ENCODE measurements around the gene ALK.

The ALK gene

DNA sequence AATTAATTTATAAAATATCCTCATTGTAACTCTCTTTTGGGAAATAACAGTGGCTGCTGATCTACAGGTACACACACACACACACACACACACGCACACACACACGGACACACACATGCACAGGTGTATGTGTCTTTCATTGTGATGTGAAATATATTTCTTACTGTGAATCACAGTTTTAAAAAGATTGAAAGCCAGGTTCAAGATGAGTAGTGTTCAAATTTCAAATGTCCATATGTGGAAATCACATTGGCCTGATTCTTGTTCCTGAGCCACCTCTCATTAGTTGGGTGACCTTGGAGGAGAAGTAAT lies 372.4 kb downstream of the ALK start:
- TF ChIP-seq, protein P1, sequence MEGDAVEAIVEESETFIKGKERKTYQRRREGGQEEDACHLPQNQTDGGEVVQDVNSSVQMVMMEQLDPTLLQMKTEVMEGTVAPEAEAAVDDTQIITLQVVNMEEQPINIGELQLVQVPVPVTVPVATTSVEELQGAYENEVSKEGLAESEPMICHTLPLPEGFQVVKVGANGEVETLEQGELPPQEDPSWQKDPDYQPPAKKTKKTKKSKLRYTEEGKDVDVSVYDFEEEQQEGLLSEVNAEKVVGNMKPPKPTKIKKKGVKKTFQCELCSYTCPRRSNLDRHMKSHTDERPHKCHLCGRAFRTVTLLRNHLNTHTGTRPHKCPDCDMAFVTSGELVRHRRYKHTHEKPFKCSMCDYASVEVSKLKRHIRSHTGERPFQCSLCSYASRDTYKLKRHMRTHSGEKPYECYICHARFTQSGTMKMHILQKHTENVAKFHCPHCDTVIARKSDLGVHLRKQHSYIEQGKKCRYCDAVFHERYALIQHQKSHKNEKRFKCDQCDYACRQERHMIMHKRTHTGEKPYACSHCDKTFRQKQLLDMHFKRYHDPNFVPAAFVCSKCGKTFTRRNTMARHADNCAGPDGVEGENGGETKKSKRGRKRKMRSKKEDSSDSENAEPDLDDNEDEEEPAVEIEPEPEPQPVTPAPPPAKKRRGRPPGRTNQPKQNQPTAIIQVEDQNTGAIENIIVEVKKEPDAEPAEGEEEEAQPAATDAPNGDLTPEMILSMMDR (IDR thresholded peaks at IDR 0.05; ENCODE audit: low read depth, low read length), result no peak
- TF ChIP-seq POLR2A (IDR thresholded peaks at IDR 0.05; ENCODE audit: extremely low read depth, insufficient read length) (no peak), MYC (IDR thresholded peaks at IDR 0.05; ENCODE audit: low read depth, low read length) (no peak)
- TF ChIP-seq, protein P2, sequence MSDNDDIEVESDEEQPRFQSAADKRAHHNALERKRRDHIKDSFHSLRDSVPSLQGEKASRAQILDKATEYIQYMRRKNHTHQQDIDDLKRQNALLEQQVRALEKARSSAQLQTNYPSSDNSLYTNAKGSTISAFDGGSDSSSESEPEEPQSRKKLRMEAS (IDR thresholded peaks at IDR 0.05; ENCODE audit: low read depth, low read length), result no peak
- DNase-seq (ENCODE audit: low read depth), result no peak
- H3K4me3 ChIP-seq (ENCODE audit: low read depth, low read length), result no peak overlapping the region

DNA sequence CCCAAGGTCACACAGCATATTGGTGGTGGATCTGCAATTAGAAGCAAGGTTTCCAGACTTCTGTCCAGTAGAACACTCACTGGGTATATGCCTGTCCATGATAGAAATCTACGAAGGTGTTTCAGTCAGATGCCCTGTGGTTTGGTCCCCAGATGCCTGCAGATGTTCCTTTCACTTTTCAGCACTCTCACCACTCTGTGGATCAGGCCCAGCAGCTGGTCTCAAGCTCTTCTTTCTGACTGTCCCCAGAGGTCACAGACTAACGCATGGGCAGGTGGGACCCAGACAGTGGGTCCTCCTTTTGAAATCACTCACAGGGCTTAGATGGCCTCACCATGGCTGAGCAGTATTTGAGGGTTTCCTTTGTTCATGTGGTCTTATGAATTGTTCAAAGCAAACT lies 376.5 kb downstream of the ALK start:
- no peak overlapping the region for H3K4me3 ChIP-seq (ENCODE audit: low read depth, low read length)
- no peak for TF ChIP-seq POLR2A (IDR thresholded peaks at IDR 0.05; ENCODE audit: extremely low read depth, insufficient read length)
- TF ChIP-seq, protein P1 (IDR thresholded peaks at IDR 0.05; ENCODE audit: low read depth, low read length), result no peak
- no peak for TF ChIP-seq MYC (IDR thresholded peaks at IDR 0.05; ENCODE audit: low read depth, low read length)
- no peak for DNase-seq (ENCODE audit: low read depth)

DNA sequence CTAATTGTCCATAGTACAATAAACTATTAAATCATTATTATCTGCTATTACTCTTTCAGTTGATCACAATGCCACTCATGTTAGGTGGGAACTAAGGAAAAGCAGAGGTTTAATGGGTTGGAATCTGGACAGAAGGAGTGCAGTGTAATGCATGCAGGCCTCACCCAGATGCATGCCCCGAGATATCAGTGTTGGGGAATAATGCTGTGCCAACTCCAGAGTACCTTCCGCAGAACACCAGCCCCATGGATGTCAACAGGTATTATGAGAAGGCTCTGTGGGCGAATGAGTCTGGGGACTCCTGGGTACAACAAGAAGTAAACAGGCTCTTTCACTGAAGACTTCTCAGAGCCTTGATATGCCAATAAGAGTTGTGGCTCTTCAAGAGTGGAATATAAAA lies 377.4 kb downstream of the ALK start:
- DNase-seq (ENCODE audit: low read depth), result no peak
- TF ChIP-seq POLR2A (IDR thresholded peaks at IDR 0.05; ENCODE audit: extremely low read depth, insufficient read length) (no peak), MYC (IDR thresholded peaks at IDR 0.05; ENCODE audit: low read depth, low read length) (no peak)
- TF ChIP-seq, protein P2 (IDR thresholded peaks at IDR 0.05; ENCODE audit: low read depth, low read length), result no peak
- TF ChIP-seq, protein P1 (IDR thresholded peaks at IDR 0.05; ENCODE audit: low read depth, low read length), result no peak
- no peak overlapping the region for H3K4me3 ChIP-seq (ENCODE audit: low read depth, low read length)

DNA sequence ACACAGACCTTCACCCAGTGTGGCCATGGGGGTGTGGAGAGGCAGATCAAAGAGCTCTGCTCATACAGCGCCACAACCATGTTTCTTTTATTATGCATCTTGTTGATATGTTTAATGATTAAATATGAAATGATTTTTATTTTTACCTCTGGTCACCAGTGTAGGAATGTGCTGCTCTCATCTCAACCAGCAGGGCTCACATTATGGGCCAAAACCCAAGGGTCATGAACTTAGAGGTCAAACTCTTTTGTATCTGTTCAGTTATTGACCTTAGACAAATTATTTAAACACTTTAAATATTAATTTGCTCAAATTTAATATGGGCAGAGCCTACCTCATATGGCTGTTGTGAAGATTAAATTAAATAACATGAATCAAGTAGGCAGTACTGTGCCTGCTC lies 386.2 kb downstream of the ALK start:
- no peak overlapping the region for H3K4me3 ChIP-seq (ENCODE audit: low read depth, low read length)
- no peak for DNase-seq (ENCODE audit: low read depth)
- TF ChIP-seq, protein P2 (IDR thresholded peaks at IDR 0.05; ENCODE audit: low read depth, low read length), result no peak
- TF ChIP-seq MYC (IDR thresholded peaks at IDR 0.05; ENCODE audit: low read depth, low read length) (no peak), POLR2A (IDR thresholded peaks at IDR 0.05; ENCODE audit: extremely low read depth, insufficient read length) (no peak)
- TF ChIP-seq, protein P1 (IDR thresholded peaks at IDR 0.05; ENCODE audit: low read depth, low read length), result no peak

DNA sequence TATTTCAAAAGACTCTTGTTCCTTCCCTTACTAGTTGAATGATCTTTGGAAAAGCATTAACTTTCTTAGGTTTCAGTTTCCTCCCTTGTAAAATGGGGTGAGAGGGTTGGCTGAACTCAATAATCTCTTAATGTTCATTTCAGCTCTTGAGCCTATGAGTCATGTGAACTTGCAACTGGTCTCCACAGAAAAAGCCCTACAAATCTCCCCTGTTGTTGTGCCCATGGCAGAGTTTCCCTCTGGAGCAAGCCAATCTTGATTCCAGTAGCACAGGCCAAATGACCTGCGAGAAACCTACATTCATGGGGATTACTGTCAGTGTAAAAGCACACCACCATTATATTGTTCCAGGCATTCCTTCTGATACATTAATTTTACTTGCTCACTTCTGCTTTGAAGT lies 388.9 kb downstream of the ALK start:
- TF ChIP-seq POLR2A (IDR thresholded peaks at IDR 0.05; ENCODE audit: extremely low read depth, insufficient read length) (no peak), MYC (IDR thresholded peaks at IDR 0.05; ENCODE audit: low read depth, low read length) (no peak)
- TF ChIP-seq, protein P2 (IDR thresholded peaks at IDR 0.05; ENCODE audit: low read depth, low read length), result no peak
- TF ChIP-seq, protein P1 (IDR thresholded peaks at IDR 0.05; ENCODE audit: low read depth, low read length), result no peak
- no peak overlapping the region for H3K4me3 ChIP-seq (ENCODE audit: low read depth, low read length)
- DNase-seq (ENCODE audit: low read depth), result no peak

DNA sequence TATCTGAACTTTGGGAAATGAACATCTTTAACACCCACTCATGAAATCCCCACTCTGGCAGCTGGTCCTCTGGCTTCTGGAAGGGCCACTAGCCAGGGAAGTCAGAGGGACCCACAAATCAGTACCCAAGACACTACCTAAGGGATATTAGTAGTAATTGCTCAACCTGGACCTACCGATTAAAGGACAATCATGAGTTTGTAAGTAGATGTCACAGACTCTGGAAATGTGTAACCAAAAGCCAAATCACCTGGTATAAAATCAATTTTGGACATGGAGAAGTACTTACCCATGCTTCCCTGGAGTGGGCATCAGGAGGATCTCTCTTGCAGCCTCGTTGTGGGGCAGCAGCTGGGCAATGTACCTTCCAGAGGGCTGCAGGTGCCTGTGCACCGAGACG lies 389.8 kb downstream of the ALK start:
- TF ChIP-seq, protein P2 (IDR thresholded peaks at IDR 0.05; ENCODE audit: low read depth, low read length), result no peak
- no peak for TF ChIP-seq MYC (IDR thresholded peaks at IDR 0.05; ENCODE audit: low read depth, low read length)
- TF ChIP-seq, protein P1 (IDR thresholded peaks at IDR 0.05; ENCODE audit: low read depth, low read length), result no peak
- no peak for TF ChIP-seq POLR2A (IDR thresholded peaks at IDR 0.05; ENCODE audit: extremely low read depth, insufficient read length)
- no peak for DNase-seq (ENCODE audit: low read depth)
- no peak overlapping the region for H3K4me3 ChIP-seq (ENCODE audit: low read depth, low read length)

Data from NB4 (cell line).